Aorta (tissue), 5 donors: ENCODE data around the gene GRM4. TPM values are rescaled to one million over a fixed set of nuclear protein-coding genes. Genes with fewer than 3 reads are reported as not detected.

ENCODE experiments used
- ATAC-seq: fragments of 200-7000 bp; cut with Tn5 transposase; one replicate; pipeline ENCODE4 v1.9.1; 2022; ENCODE audit warnings: moderate library complexity; ENCODE audit not compliant: low FRiP score
- DNase-seq, 2 donors: peaks; one replicate each; pipeline ENCODE4 v3.0.0-alpha.2; 2020
- H3K27ac ChIP-seq, 2 donors: one replicate each; pipeline ENCODE4 v1.5.1; 2013; ENCODE audit warnings: low read length in 2 of 2, mild to moderate bottlenecking in 2 of 2, moderate library complexity in 2 of 2, control low read depth in 1 of 2, inconsistent platforms in 1 of 2, low read depth in 1 of 2
- H3K27me3 ChIP-seq, 2 donors: one replicate each; pipeline ENCODE4 v1.6.1; 2013; ENCODE audit warnings: control low read depth in 1 of 2, low read length in 1 of 2, mild to moderate bottlenecking in 1 of 2, moderate library complexity in 1 of 2; ENCODE audit not compliant: insufficient read depth in 2 of 2, control insufficient read depth in 1 of 2
- H3K36me3 ChIP-seq, 2 donors: one replicate each; pipeline ENCODE4 v1.6.1; 2013; ENCODE audit warnings: control low read depth in 1 of 2, low read length in 1 of 2, mild to moderate bottlenecking in 1 of 2; ENCODE audit not compliant: insufficient read depth in 2 of 2, control insufficient read depth in 1 of 2
- H3K4me1 ChIP-seq, 2 donors: one replicate each; pipeline ENCODE4 v1.6.1; 2013; ENCODE audit warnings: low read length in 2 of 2, control low read depth in 1 of 2, mild to moderate bottlenecking in 1 of 2, moderate library complexity in 1 of 2; ENCODE audit not compliant: insufficient read depth in 2 of 2, control insufficient read depth in 1 of 2
- H3K4me3 ChIP-seq, 2 donors: one replicate each; pipeline ENCODE4 v1.5.1; 2013; ENCODE audit warnings: low read length in 2 of 2, control low read depth in 1 of 2, mild to moderate bottlenecking in 1 of 2
- H3K9me3 ChIP-seq: one replicate; pipeline ENCODE4 v1.6.1; 2013; ENCODE audit warnings: mild to moderate bottlenecking, low read length; ENCODE audit not compliant: control insufficient read depth
- WGBS, 2 donors: extraction: QIAGEN DNeasy Blood & Tissue Kit; methylation state at CpG; one replicate each; pipeline ENCODE4 v1.1.7; 2013; 5-methylcytosine and 5-hydroxymethylcytosine counted together
- intact Hi-C, 2 donors: fragments of 100-400 bp; cut with DNase I; formaldehyde crosslinking; loops; one replicate each; pipeline versions ENCODE4 v1.14.2 to v1.15.0; 2022
- polyA plus RNA-seq, 2 donors: library from polyadenylated mRNA; stranded (reverse); fragments of 200-250 nt; gene quantifications; one replicate each; pipeline ENCODE4 v1.2.3, GENCODE V29; 2013
- total RNA-seq, 2 donors: library from RNA; stranded (reverse); fragmentation: NEBNext Ultra II Directional; extraction: Animal tissue kit (Norgen Biotek cat#: 25700); gene quantifications; one replicate each; pipeline ENCODE4 v1.2.1, GENCODE V29; 2021
- donor health status: healthy with polysubstance abuse.
- donor health status: Bipolar disorder and iron deficiency.
- donor health status: DM: no; HTN: no; CAD: no.
- donor health status: DM: no; HTN: no; CAD: no.
- donor health status: DM: yes; HTN: yes; CAD: no.

GRM4 gene
- total and polyA plus RNA-seq, 4 donors, result not detected

- DNase-seq (no peak), ATAC-seq (no peak)
- intact Hi-C loops, result no loop called here
- H3K4me3 ChIP-seq, result no peak overlapping the region
- H3K27ac ChIP-seq, result no peak overlapping the region
- 75 to 76% methylated on average over 9 of the region's 9 CpGs for WGBS, 2 donors
- no peaks in the 10 kb centered on the region for H3K4me1 ChIP-seq
- no peaks in the 10 kb centered on the region for H3K9me3 ChIP-seq
- no peaks in the 10 kb centered on the region for H3K36me3 ChIP-seq
- H3K27me3 ChIP-seq, result no peaks in the 10 kb centered on the region
Measured at GRCh38 chr6:34108176-34108575, 37.7 kb downstream of the GRM4 start.

GRCh38 chr6:34106900-34107299 lies 39.0 kb downstream of the GRM4 start:
- ATAC-seq (no peak), DNase-seq (no peak)
- Histone ChIP-seq H3K27me3 (no peaks in the 10 kb centered on the region), H3K4me3 (no peak overlapping the region), H3K27ac (no peak overlapping the region), H3K9me3 (no peaks in the 10 kb centered on the region), H3K4me1 (no peaks in the 10 kb centered on the region), H3K36me3 (no peaks in the 10 kb centered on the region)
- intact Hi-C loops, result no loop called here
- WGBS, 2 donors, result 40 to 51% methylated on average over 5 of the region's 5 CpGs

GRCh38 chr6:34106421-34106820 lies 39.5 kb downstream of the GRM4 start:
- Histone ChIP-seq H3K27me3 (no peaks in the 10 kb centered on the region), H3K4me1 (no peaks in the 10 kb centered on the region), H3K9me3 (no peaks in the 10 kb centered on the region), H3K4me3 (no peak overlapping the region), H3K36me3 (no peaks in the 10 kb centered on the region), H3K27ac (no peak overlapping the region)
- WGBS, 2 donors, result 66 to 71% methylated on average over 6 of the region's 6 CpGs
- DNase-seq (no peak), ATAC-seq (no peak)
- intact Hi-C loops, result no loop called here

- Histone ChIP-seq H3K27ac (no peak overlapping the region), H3K4me1 (no peaks in the 10 kb centered on the region), H3K36me3 (no peaks in the 10 kb centered on the region), H3K27me3 (no peaks in the 10 kb centered on the region), H3K4me3 (no peak overlapping the region), H3K9me3 (no peaks in the 10 kb centered on the region)
- DNase-seq (no peak), ATAC-seq (no peak)
- WGBS, 2 donors, result 76 to 80% methylated on average over 10 of the region's 10 CpGs
- intact Hi-C loops, result no loop called here
Measured at GRCh38 chr6:34104628-34105027, 41.3 kb downstream of the GRM4 start.

- DNase-seq (no peak), ATAC-seq (no peak)
- 57 to 65% methylated on average over 8 of the region's 8 CpGs for WGBS, 2 donors
- Histone ChIP-seq H3K27me3 (no peaks in the 10 kb centered on the region), H3K36me3 (no peaks in the 10 kb centered on the region), H3K27ac (no peak overlapping the region), H3K4me3 (no peak overlapping the region), H3K4me1 (no peaks in the 10 kb centered on the region), H3K9me3 (no peaks in the 10 kb centered on the region)
- intact Hi-C loops, result no loop called here
Measured at GRCh38 chr6:34104186-34104585, 41.7 kb downstream of the GRM4 start.

DNA sequence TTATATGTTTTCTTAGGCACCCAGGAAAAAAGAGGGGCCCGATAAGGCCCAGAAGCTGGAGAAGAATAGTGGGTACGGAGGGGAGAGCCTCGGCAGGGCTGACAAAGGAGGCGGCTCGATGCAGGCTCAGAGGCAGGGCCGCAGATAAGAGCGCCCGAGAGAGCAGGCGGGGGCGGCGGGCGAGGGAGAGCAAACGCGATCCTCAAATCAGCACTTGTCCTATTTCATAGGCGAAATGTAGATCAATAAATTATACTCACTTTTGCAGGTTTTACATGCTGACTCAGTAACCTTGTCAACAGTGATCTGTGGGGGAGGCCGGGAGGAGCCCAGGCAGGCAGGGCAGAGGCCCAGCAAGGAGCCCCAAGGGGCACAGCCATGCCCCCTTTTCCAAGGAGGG lies 42.6 kb downstream of the GRM4 start:
- Histone ChIP-seq H3K36me3 (no peaks in the 10 kb centered on the region), H3K27ac (no peak overlapping the region), H3K27me3 (no peaks in the 10 kb centered on the region), H3K4me1 (no peaks in the 10 kb centered on the region), H3K9me3 (no peaks in the 10 kb centered on the region), H3K4me3 (no peak overlapping the region)
- intact Hi-C loops, result no loop called here
- WGBS, 2 donors, result 66% methylated on average over 16 of the region's 16 CpGs
- DNase-seq (no peak), ATAC-seq (no peak)

GRCh38 chr6:34102696-34103095 lies 43.2 kb downstream of the GRM4 start:
- ATAC-seq (no peak), DNase-seq (no peak)
- Histone ChIP-seq H3K27me3 (no peaks in the 10 kb centered on the region), H3K27ac (no peak overlapping the region), H3K9me3 (no peaks in the 10 kb centered on the region), H3K4me1 (no peaks in the 10 kb centered on the region), H3K36me3 (no peaks in the 10 kb centered on the region), H3K4me3 (no peak overlapping the region)
- intact Hi-C loops, result no loop called here
- 74 to 81% methylated on average over 6 of the region's 6 CpGs for WGBS, 2 donors

DNA sequence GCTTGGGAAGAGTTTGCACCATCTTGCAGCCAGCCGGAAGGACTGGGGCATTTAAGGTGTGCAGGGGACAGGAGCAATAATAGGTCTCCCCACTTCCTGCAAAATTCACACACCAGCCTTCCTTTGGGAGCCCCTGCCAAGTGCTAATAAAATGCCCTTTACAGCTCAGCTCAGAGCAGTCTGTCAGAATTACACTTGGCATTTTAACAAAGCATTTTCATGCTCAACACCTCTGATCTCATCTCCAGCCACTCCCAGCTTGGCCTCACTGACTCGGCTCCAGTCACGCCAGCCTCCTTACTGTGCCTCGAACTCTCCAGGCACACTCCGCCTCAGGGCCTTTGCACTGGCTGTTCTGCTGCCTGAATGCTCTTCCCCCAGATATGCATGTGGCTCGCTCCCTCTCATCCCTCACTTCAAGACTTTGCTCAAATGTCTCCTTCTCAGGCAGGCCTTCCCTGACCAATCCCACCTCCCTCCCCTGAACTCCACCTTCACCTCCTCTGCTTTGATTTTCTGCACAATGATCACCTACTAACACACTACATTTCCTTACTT lies 43.7 kb downstream of the GRM4 start:
- intact Hi-C loops, result no loop called here
- DNase-seq, result no peak
- no peak overlapping the region for H3K27ac ChIP-seq
- 80 to 87% methylated on average over 6 of the region's 6 CpGs for WGBS, 2 donors
- H3K4me3 ChIP-seq, result no peak overlapping the region
- H3K36me3 ChIP-seq, result no peaks in the 10 kb centered on the region
- no peaks in the 10 kb centered on the region for H3K4me1 ChIP-seq
- no peaks in the 10 kb centered on the region for H3K27me3 ChIP-seq
- no peak for ATAC-seq
- no peaks in the 10 kb centered on the region for H3K9me3 ChIP-seq

DNA sequence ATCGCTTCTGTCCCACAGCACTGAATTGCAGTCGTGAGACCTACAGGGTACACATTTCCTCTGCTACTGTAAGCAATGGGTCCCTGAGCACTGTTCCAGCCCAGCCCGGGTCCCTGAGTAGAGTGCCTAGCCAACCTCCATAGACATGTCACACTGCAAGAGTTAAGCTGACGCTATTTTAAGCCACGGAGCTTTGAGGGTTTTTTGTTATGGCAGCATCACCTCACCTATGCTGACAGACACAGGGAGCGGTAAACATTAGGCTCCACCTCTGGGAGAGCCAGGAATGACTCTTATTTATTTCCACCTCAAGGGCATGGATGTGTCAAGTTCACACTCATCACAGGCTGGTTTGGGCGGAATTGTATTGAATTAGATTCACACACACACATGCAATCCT lies 45.1 kb downstream of the GRM4 start:
- Histone ChIP-seq H3K27me3 (no peaks in the 10 kb centered on the region), H3K4me3 (no peak overlapping the region), H3K4me1 (no peaks in the 10 kb centered on the region), H3K36me3 (no peaks in the 10 kb centered on the region), H3K27ac (no peak overlapping the region), H3K9me3 (no peaks in the 10 kb centered on the region)
- WGBS, 2 donors, result 84 to 85% methylated on average over 7 of the region's 7 CpGs
- ATAC-seq (no peak), DNase-seq (no peak)
- intact Hi-C loops, result no loop called here
